ENCODE data around the gene PPP1R9A.

Gene PPP1R9A

GRCh38 chr7:94912085-94912484 lies 4.7 kb downstream of the PPP1R9A start:
- H3K4me3 ChIP-seq (ENCODE audit: low read length, poor library complexity, severe bottlenecking): no peak overlapping the region
- H3F3A ChIP-seq (ENCODE audit: low read depth): no peaks in the 10 kb centered on the region
- H3K36me3 ChIP-seq (ENCODE audit: insufficient read depth, low read length): no peaks in the 10 kb centered on the region
- H4K20me1 ChIP-seq (ENCODE audit: insufficient read depth, low read length, poor library complexity, severe bottlenecking): no peaks in the 10 kb centered on the region
- H3K4me2 ChIP-seq (ENCODE audit: low read depth, low read length, poor library complexity, severe bottlenecking): no peak overlapping the region
- TF ChIP-seq CTCF (conservative IDR thresholded peaks at IDR 0.05; ENCODE audit: low read length) (no peak), EZH2phosphoT487 (IDR thresholded peaks at IDR 0.05; ENCODE audit: borderline replicate concordance) (no peak)
- no peak overlapping the region for H3K9ac ChIP-seq (ENCODE audit: low read depth, low read length, poor library complexity, severe bottlenecking)
- no peaks in the 10 kb centered on the region for H3K4me1 ChIP-seq (ENCODE audit: insufficient read depth, low read length, poor library complexity, severe bottlenecking)
- no peaks in the 10 kb centered on the region for H3K9me3 ChIP-seq (ENCODE audit: insufficient read depth, low read depth, low read length)
- H3K27me3 ChIP-seq (ENCODE audit: insufficient read depth, low read length, poor library complexity, severe bottlenecking): no peaks in the 10 kb centered on the region
- no peaks in the 10 kb centered on the region for H3K9me2 ChIP-seq (replicated peaks; ENCODE audit: low read depth, low read length)
- no peak overlapping the region for H2AFZ ChIP-seq (ENCODE audit: low read length)
- no peaks in the 10 kb centered on the region for H3K79me2 ChIP-seq (ENCODE audit: insufficient read depth, low read length)

DNA sequence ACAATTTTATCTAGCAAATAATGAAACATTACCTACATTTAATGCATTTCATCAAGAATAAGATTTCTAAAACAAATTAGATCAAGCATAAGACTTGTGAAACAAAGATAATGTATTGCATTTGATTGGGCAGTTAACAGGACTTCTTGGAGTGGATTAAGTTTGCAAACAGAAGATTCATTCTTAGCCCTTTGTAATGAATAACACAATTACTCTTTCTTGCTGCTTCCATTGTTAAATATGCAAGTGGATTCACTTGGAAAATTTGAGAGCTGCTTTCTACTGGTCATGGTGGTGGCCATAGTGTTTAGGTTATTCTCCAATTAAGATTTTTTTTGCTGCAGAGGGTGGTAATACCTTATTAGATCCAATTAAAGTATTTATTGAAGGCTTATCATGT lies 6.0 kb downstream of the PPP1R9A start:
- no peak overlapping the region for H3K4me3 ChIP-seq (ENCODE audit: low read length, poor library complexity, severe bottlenecking)
- no peaks in the 10 kb centered on the region for H3K9me3 ChIP-seq (ENCODE audit: insufficient read depth, low read depth, low read length)
- TF ChIP-seq EZH2phosphoT487 (IDR thresholded peaks at IDR 0.05; ENCODE audit: borderline replicate concordance) (no peak), CTCF (conservative IDR thresholded peaks at IDR 0.05; ENCODE audit: low read length) (no peak)
- no peak overlapping the region for H2AFZ ChIP-seq (ENCODE audit: low read length)
- H3K36me3 ChIP-seq (ENCODE audit: insufficient read depth, low read length): no peaks in the 10 kb centered on the region
- no peaks in the 10 kb centered on the region for H3K4me1 ChIP-seq (ENCODE audit: insufficient read depth, low read length, poor library complexity, severe bottlenecking)
- no peak overlapping the region for H3K4me2 ChIP-seq (ENCODE audit: low read depth, low read length, poor library complexity, severe bottlenecking)
- H3K9ac ChIP-seq (ENCODE audit: low read depth, low read length, poor library complexity, severe bottlenecking): no peak overlapping the region
- H3K27me3 ChIP-seq (ENCODE audit: insufficient read depth, low read length, poor library complexity, severe bottlenecking): no peaks in the 10 kb centered on the region
- no peaks in the 10 kb centered on the region for H3K9me2 ChIP-seq (replicated peaks; ENCODE audit: low read depth, low read length)
- H3F3A ChIP-seq (ENCODE audit: low read depth): no peaks in the 10 kb centered on the region
- no peaks in the 10 kb centered on the region for H3K79me2 ChIP-seq (ENCODE audit: insufficient read depth, low read length)
- H4K20me1 ChIP-seq (ENCODE audit: insufficient read depth, low read length, poor library complexity, severe bottlenecking): no peaks in the 10 kb centered on the region

GRCh38 chr7:94921911-94922310 lies 14.5 kb downstream of the PPP1R9A start:
- no peak overlapping the region for H3K4me3 ChIP-seq (ENCODE audit: low read length, poor library complexity, severe bottlenecking)
- no peaks in the 10 kb centered on the region for H3K9me2 ChIP-seq (replicated peaks; ENCODE audit: low read depth, low read length)
- no peaks in the 10 kb centered on the region for H3K79me2 ChIP-seq (ENCODE audit: insufficient read depth, low read length)
- H4K20me1 ChIP-seq (ENCODE audit: insufficient read depth, low read length, poor library complexity, severe bottlenecking): no peaks in the 10 kb centered on the region
- H3K4me2 ChIP-seq (ENCODE audit: low read depth, low read length, poor library complexity, severe bottlenecking): no peak overlapping the region
- peaks cover 11% of the 10 kb centered on the region for H3K4me1 ChIP-seq (ENCODE audit: insufficient read depth, low read length, poor library complexity, severe bottlenecking)
- H3K9me3 ChIP-seq (ENCODE audit: insufficient read depth, low read depth, low read length): no peaks in the 10 kb centered on the region
- no peak for TF ChIP-seq EZH2phosphoT487 (IDR thresholded peaks at IDR 0.05; ENCODE audit: borderline replicate concordance)
- no peak for TF ChIP-seq CTCF (conservative IDR thresholded peaks at IDR 0.05; ENCODE audit: low read length)
- no peak overlapping the region for H3K9ac ChIP-seq (ENCODE audit: low read depth, low read length, poor library complexity, severe bottlenecking)
- H3K36me3 ChIP-seq (ENCODE audit: insufficient read depth, low read length): no peaks in the 10 kb centered on the region
- no peaks in the 10 kb centered on the region for H3F3A ChIP-seq (ENCODE audit: low read depth)
- no peak overlapping the region for H2AFZ ChIP-seq (ENCODE audit: low read length)
- no peaks in the 10 kb centered on the region for H3K27me3 ChIP-seq (ENCODE audit: insufficient read depth, low read length, poor library complexity, severe bottlenecking)
